Superior temporal gyrus (tissue), 1 donor: Measurements from ENCODE around the gene ADARB2.
"Not testable (repeated sequence)": the region's sequence is repeated elsewhere in the genome, so short reads cannot be mapped to it uniquely, and the experiment has no call there.

ENCODE experiments used
- DNase-seq: peaks from one replicate; pipeline ENCODE4 v3.0.0-alpha.2; 2016; ENCODE audit errors: extremely low spot score

The ADARB2 gene

GRCh38 chr10:1267148-1267547, 470.2 kb downstream of the ADARB2 start:
- DNase-seq: no peak

GRCh38 chr10:1266033-1266802, 471.1 kb downstream of the ADARB2 start:
- DNase-seq: no peak

- DNase-seq: no peak
Observed at GRCh38 chr10:1264001-1264400, 473.3 kb downstream of the ADARB2 start.

GRCh38 chr10:1257274-1257673, 480.1 kb downstream of the ADARB2 start:
- no peak for DNase-seq

- DNase-seq: no peak
Observed at GRCh38 chr10:1256432-1256725, 480.9 kb downstream of the ADARB2 start.

- no peak for DNase-seq
Observed at GRCh38 chr10:1255600-1256431, 481.5 kb downstream of the ADARB2 start.

GRCh38 chr10:1255118-1255517, 482.2 kb downstream of the ADARB2 start:
- DNase-seq: no peak

- no peak for DNase-seq
Observed at GRCh38 chr10:1253523-1254353, 483.6 kb downstream of the ADARB2 start.

- peak; percentile 63 for DNase-seq
Observed at GRCh38 chr10:1251769-1252168, 485.6 kb downstream of the ADARB2 start.

- DNase-seq: no peak
Observed at GRCh38 chr10:1249142-1249920, 488.0 kb downstream of the ADARB2 start.

- DNase-seq: not testable (repeated sequence)
Observed at GRCh38 chr10:1248262-1248630, 489.1 kb downstream of the ADARB2 start.

- no peak for DNase-seq
Observed at GRCh38 chr10:1247598-1248261, 489.6 kb downstream of the ADARB2 start.

GRCh38 chr10:1244493-1244892, 492.8 kb downstream of the ADARB2 start:
- no peak for DNase-seq

- no peak for DNase-seq
Observed at GRCh38 chr10:1243486-1244234, 493.7 kb downstream of the ADARB2 start.

GRCh38 chr10:1242975-1243374, 494.4 kb downstream of the ADARB2 start:
- DNase-seq: no peak

- DNase-seq: no peak
Observed at GRCh38 chr10:1241973-1242935, 495.1 kb downstream of the ADARB2 start.

- no peak for DNase-seq
Observed at GRCh38 chr10:1241322-1241890, 495.9 kb downstream of the ADARB2 start.

GRCh38 chr10:1240341-1240775, 497.0 kb downstream of the ADARB2 start:
- DNase-seq: no peak

GRCh38 chr10:1233031-1233430, 504.3 kb downstream of the ADARB2 start:
- DNase-seq: no peak
